Endothelial cell of umbilical vein (primary cell): ENCODE measurements around the gene PARP3. TPM values are rescaled to one million over a fixed set of nuclear protein-coding genes. Genes with fewer than 3 reads are reported as not detected.

Source experiments
- BruUV-seq: library from RNA; stranded (reverse); fragments of 400-500 nt; replicated peaks from 2 replicates; lab custom pipeline; 2021; lab: Mats Ljungman, UMichigan
- CTCF ChIA-PET: fragments of 300-600, 350-600 bp; sonication (Branson Sonifier 250); formaldehyde crosslinking; loops from one replicate; lab custom pipeline; 2021; ENCODE audit warnings: antibody characterized with exemption, inconsistent platforms; lab: Charles Lee
- POLR2A ChIA-PET: fragments of 300-600, 350-600 bp; sonication (Branson Sonifier 250); formaldehyde crosslinking; loops from one replicate; lab custom pipeline; 2021; ENCODE audit warnings: antibody characterized with exemption, inconsistent platforms; lab: Charles Lee
- DNase-seq: peaks from one replicate; pipeline ENCODE4 v3.0.0-alpha.2; 2011; ENCODE audit warnings: low read depth, low spot score
- FAIRE-seq: peaks from 2 replicates; lab custom pipeline; 2011; peaks lifted over from hg19 to GRCh38; lab: Jason Lieb, UNC
- H2AFZ ChIP-seq: 2 replicates; pipeline ENCODE4 v1.6.0; 2012; ENCODE audit warnings: low read depth, low read length, control low read depth, inconsistent platforms
- H3K27ac ChIP-seq: 2 replicates; pipeline ENCODE4 v1.5.1; 2011; ENCODE audit warnings: low read depth, mild to moderate bottlenecking, control low read depth, low read length, moderate library complexity; ENCODE audit not compliant: insufficient read depth
- H3K27me3 ChIP-seq, 2 experiments: 2 replicates each; pipeline versions ENCODE4 v1.6.0 to v1.6.1; 2011; ENCODE audit warnings: low read length in 2 of 2, mixed read lengths in 1 of 2; ENCODE audit not compliant: control insufficient read depth in 2 of 2, insufficient read depth in 2 of 2
- H3K36me3 ChIP-seq, 2 experiments: 2 replicates in 1 of 2; 3 replicates in 1 of 2; pipeline ENCODE4 v1.5.1; 2011; ENCODE audit warnings: low read length in 2 of 2, mild to moderate bottlenecking in 1 of 2, moderate library complexity in 1 of 2; ENCODE audit not compliant: control insufficient read depth in 2 of 2, insufficient read depth in 2 of 2; ENCODE audit errors: extremely low read depth in 1 of 2
- H3K4me1 ChIP-seq: 3 replicates; pipeline ENCODE4 v1.5.1; 2011; ENCODE audit warnings: mild to moderate bottlenecking, low read length; ENCODE audit not compliant: control insufficient read depth, insufficient read depth; ENCODE audit errors: extremely low read depth
- H3K4me2 ChIP-seq: 2 replicates; pipeline ENCODE4 v1.6.1; 2011; ENCODE audit warnings: low read length, control low read depth, mixed read lengths; ENCODE audit not compliant: insufficient read depth
- H3K4me3 ChIP-seq, 3 experiments: fragments of 200-600 bp in 1 of 3; sonication (generic), shearing (Covaris generic) in 1 of 3; replicated peaks in 1 of 3; 2 replicates each; pipeline ENCODE4 v1.5.1; 2011 to 2016; ENCODE audit warnings: control low read depth in 3 of 3, low read length in 3 of 3, mild to moderate bottlenecking in 2 of 3, inconsistent platforms in 1 of 3, low read depth in 1 of 3, moderate library complexity in 1 of 3; ENCODE audit not compliant: insufficient read depth in 1 of 3
- H3K79me2 ChIP-seq: 2 replicates; pipeline ENCODE4 v1.6.0; 2012; ENCODE audit warnings: low read length, inconsistent platforms; ENCODE audit not compliant: control insufficient read depth, insufficient read depth
- H3K9ac ChIP-seq: replicated peaks from 2 replicates; pipeline ENCODE3; 2011; ENCODE audit warnings: low read length, control low read depth; ENCODE audit not compliant: insufficient read depth; ENCODE audit errors: extremely low read depth
- H3K9me1 ChIP-seq: replicated peaks from 3 replicates; pipeline ENCODE4 v1.6.0; 2011; ENCODE audit warnings: mild to moderate bottlenecking, low read length; ENCODE audit not compliant: control insufficient read depth, insufficient read depth; ENCODE audit errors: extremely low read depth
- H3K9me3 ChIP-seq: replicated peaks from 2 replicates; pipeline ENCODE4 v1.5.1; 2012; ENCODE audit warnings: low read length, inconsistent platforms; ENCODE audit not compliant: control insufficient read depth, insufficient read depth
- H4K20me1 ChIP-seq: replicated peaks from 2 replicates; pipeline ENCODE3; 2011; ENCODE audit warnings: mild to moderate bottlenecking, low read length; ENCODE audit not compliant: control insufficient read depth, insufficient read depth; ENCODE audit errors: extremely low read depth
- EZH2 ChIP-seq: IDR thresholded peaks from 2 replicates; pipeline ENCODE4 v1.6.1; 2012; ENCODE audit warnings: borderline replicate concordance, low read depth, mild to moderate bottlenecking, moderate library complexity, low read length, inconsistent platforms; ENCODE audit not compliant: severe bottlenecking
- FOS ChIP-seq: IDR thresholded peaks from 2 replicates; pipeline ENCODE4 v1.6.1; 2011; ENCODE audit warnings: mild to moderate bottlenecking, low read length, moderate library complexity, borderline replicate concordance; ENCODE audit not compliant: insufficient read depth
- GATA2 ChIP-seq: IDR thresholded peaks from 2 replicates; pipeline ENCODE4 v1.7.0; 2011; ENCODE audit warnings: low read depth, mild to moderate bottlenecking, moderate library complexity, mixed read lengths, low read length; ENCODE audit not compliant: insufficient read length, insufficient read depth
- JUN ChIP-seq: IDR thresholded peaks from 2 replicates; pipeline ENCODE4 v1.6.1; 2011; ENCODE audit warnings: borderline replicate concordance, low read depth; ENCODE audit not compliant: insufficient read length, insufficient read depth
- MYC ChIP-seq: IDR thresholded peaks from one replicate; pipeline ENCODE4 v1.6.1; 2011; ENCODE audit warnings: mild to moderate bottlenecking, low read depth, low read length
- POLR2A ChIP-seq: IDR thresholded peaks from 2 replicates; pipeline ENCODE4 v1.6.1; 2012; ENCODE audit warnings: low read depth, mild to moderate bottlenecking, control low read depth, low read length
- POLR2AphosphoS5 ChIP-seq: IDR thresholded peaks from 2 replicates; pipeline ENCODE4 v1.6.1; 2012; ENCODE audit warnings: low read depth, mild to moderate bottlenecking, control low read depth, low read length, moderate library complexity; ENCODE audit not compliant: insufficient read depth
- dilution Hi-C: fragments of 300-500 bp; cut with MboI; formaldehyde crosslinking; loops from one replicate; pipeline ENCODE4 v1.15.0; 2019; ENCODE audit warnings: low sequenced_read_pairs; ENCODE audit not compliant: extremely low pct_ligation_motif_present
- intact Hi-C: fragments of 100-400 bp; cut with micrococcal nuclease; formaldehyde crosslinking; loops from one replicate; pipeline ENCODE4 v1.10.0; 2022
- polyA plus RNA-seq, 4 experiments: library from polyadenylated mRNA; depleted of rRNA in 3 of 4; stranded (reverse) in 3 of 4; unstranded in 1 of 4; fragments of >200 nt; gene quantifications; 2 replicates each; pipeline versions ENCODE4 v1.2.1 to v1.2.3, GENCODE V29; 2011 to 2012; ENCODE audit warnings: missing spikeins in 1 of 4
- total RNA-seq: library from RNA; stranded (reverse); gene quantifications from 2 replicates; pipeline ENCODE4 v1.2.3, GENCODE V29; 2021
- TF ChIP-seq, protein P1 (sequence below): IDR thresholded peaks from 2 replicates; pipeline ENCODE4 v1.6.1; 2011; ENCODE audit not compliant: insufficient read depth, insufficient read length
- TF ChIP-seq, protein P2 (sequence below), 2 donors: IDR thresholded peaks; 1 replicate in 1 of 2; 2 replicates in 1 of 2; pipeline ENCODE4 v1.5.1; 2011; ENCODE audit warnings: low read length in 2 of 2, mild to moderate bottlenecking in 2 of 2, moderate library complexity in 2 of 2, control low read depth in 1 of 2, inconsistent platforms in 1 of 2, low read depth in 1 of 2; ENCODE audit not compliant: insufficient read depth in 1 of 2; ENCODE audit errors: extremely low read depth in 1 of 2

Gene PARP3
- total and polyA plus RNA-seq, 2 donors (not counting 3 experiments of a cell fraction or from before 2014, with no cell fraction given) = 10.0 to 13.8 TPM

- Histone ChIP-seq H3K9ac (no peak overlapping the region), H3K27me3 (peaks cover 0 to 9% of the 10 kb centered on the region in 2 experiments), H3K9me1 (no peaks in the 10 kb centered on the region), H3K27ac (no peak overlapping the region), H3K4me3 (no peak overlapping the region), H4K20me1 (no peaks in the 10 kb centered on the region), H3K4me1 (no peaks in the 10 kb centered on the region), H3K36me3 (no peaks in the 10 kb centered on the region), H3K9me3 (no peaks in the 10 kb centered on the region), H3K4me2 (no peak overlapping the region), H3K79me2 (no peaks in the 10 kb centered on the region), H2AFZ (no peak overlapping the region)
- ChIA-PET CTCF (no interaction called here), POLR2A (no interaction called here)
- DNase-seq = no peak
- intact Hi-C loops = no loop called here
- BruUV-seq = no TSS peak
- TF ChIP-seq JUN (no peak), MYC (no peak), FOS (no peak), POLR2AphosphoS5 (no peak), POLR2A (no peak), GATA2 (no peak), EZH2 (no peak)
- TF ChIP-seq, protein P1, sequence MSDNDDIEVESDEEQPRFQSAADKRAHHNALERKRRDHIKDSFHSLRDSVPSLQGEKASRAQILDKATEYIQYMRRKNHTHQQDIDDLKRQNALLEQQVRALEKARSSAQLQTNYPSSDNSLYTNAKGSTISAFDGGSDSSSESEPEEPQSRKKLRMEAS = no peak
- TF ChIP-seq, protein P2, sequence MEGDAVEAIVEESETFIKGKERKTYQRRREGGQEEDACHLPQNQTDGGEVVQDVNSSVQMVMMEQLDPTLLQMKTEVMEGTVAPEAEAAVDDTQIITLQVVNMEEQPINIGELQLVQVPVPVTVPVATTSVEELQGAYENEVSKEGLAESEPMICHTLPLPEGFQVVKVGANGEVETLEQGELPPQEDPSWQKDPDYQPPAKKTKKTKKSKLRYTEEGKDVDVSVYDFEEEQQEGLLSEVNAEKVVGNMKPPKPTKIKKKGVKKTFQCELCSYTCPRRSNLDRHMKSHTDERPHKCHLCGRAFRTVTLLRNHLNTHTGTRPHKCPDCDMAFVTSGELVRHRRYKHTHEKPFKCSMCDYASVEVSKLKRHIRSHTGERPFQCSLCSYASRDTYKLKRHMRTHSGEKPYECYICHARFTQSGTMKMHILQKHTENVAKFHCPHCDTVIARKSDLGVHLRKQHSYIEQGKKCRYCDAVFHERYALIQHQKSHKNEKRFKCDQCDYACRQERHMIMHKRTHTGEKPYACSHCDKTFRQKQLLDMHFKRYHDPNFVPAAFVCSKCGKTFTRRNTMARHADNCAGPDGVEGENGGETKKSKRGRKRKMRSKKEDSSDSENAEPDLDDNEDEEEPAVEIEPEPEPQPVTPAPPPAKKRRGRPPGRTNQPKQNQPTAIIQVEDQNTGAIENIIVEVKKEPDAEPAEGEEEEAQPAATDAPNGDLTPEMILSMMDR (IDR thresholded peaks at IDR 0.05; ENCODE audit: extremely low read depth in 1 of 2, insufficient read depth in 1 of 2, low read depth in 1 of 2, low read length in 2 of 2) = no peak
- dilution Hi-C loops = no loop called here
- FAIRE-seq = no peak
These were observed 45.4 kb upstream of the PARP3 start for GRCh38 chr3:51896607-51897305.
